ENCODE measurements around the gene ILDR1.

Gene ILDR1

DNA sequence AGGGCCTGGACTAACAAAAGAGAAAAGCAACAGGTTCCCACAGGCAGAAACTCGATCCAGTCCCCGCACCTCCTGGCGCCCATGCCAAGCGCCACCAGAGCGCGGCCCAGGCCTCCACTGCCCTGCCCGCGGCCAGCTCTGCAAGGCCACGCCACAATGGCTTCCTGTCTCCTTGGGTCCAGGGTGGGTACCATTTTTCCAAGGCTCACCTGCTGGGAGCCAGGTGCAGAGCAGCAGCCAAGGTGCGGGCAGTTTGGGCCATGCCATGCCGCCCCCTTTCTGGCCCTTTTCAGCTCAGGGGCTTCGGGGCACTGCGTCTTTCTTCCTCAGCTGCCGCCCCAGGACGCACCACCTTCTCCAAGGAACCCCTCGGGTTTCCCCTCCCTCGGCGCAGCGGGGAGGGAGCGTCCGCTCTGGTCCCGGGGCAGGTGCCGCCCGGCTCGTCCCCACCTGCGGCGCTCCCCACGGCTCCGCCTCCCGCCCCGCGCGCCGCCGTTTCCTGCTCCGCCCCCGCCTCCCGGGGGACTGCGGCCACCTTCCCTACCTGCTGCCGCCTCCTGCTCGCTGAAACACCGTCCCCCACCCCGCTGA is at the start of gene ILDR1:
Gene ILDR1, minus strand, starts transcription at position 437 of the 591 bp plus-strand sequence. Its CDS starts 170 bp downstream, at position 267.
- Histone ChIP-seq H3K4me3 (ENCODE audit: low read depth, low read length) (peak within 1 kb of the TSS; percentile 68), H3K9me3 (ENCODE audit: control insufficient read depth, insufficient read depth, low read depth, low read length) (no peaks in the 10 kb centered on the region), H3K27me3 (ENCODE audit: control insufficient read depth, insufficient read depth, low read length) (peaks cover 25% of the 10 kb centered on the region; the same call in 1 of the 2 replicates), H3K9ac (ENCODE audit: low read length) (peak within 1 kb of the TSS; percentile 32), H3K4me1 (ENCODE audit: control insufficient read depth, insufficient read depth, low read length) (no peaks in the 10 kb centered on the region), H3K27ac (ENCODE audit: low read depth, low read length) (no peak within 1 kb of the TSS), H3K36me3 (ENCODE audit: control insufficient read depth, insufficient read depth, low read length) (no peaks in the 10 kb centered on the region)

DNA sequence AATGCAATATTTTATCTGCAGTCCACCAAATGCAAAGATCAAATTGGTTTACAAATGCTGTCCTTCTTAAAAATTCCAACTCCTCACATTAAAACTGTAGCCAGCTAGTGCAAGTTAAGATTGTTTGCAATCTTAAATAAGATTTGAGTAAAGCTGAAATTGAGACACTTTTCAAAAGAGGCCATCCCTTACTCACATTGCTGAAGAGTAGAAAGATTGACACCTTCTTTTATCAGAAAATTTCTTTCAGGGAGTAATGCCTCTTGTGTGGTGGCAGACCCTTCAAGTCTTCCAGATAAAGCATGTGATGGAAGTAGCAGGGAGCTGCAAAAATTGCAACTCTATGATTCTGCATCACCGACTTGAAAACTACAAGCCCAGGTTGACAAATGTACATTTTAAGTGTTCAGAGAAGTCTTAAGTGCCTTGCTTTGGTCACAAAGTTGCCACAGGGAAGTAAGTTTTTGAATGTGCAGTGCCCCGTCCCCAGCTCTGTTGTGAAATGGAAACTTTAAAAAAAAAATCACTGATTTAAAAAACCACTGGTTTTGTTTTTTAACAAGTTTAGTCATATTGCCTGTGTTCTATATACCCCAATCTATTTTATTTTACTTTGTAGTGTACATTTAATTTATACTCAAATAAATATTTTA is 45.7 kb upstream of the ILDR1 start:
- Histone ChIP-seq H3K9ac (ENCODE audit: low read length) (no peak overlapping the region), H3K27ac (ENCODE audit: low read depth, low read length) (no peak overlapping the region), H3K4me3 (ENCODE audit: low read depth, low read length) (no peak overlapping the region), H3K27me3 (ENCODE audit: control insufficient read depth, insufficient read depth, low read length) (no peaks in the 10 kb centered on the region), H3K4me1 (ENCODE audit: control insufficient read depth, insufficient read depth, low read length) (peaks cover 4% of the 10 kb centered on the region; the same call in 1 of the 2 replicates), H3K36me3 (ENCODE audit: control insufficient read depth, insufficient read depth, low read length) (no peaks in the 10 kb centered on the region), H3K9me3 (ENCODE audit: control insufficient read depth, insufficient read depth, low read depth, low read length) (no peaks in the 10 kb centered on the region)

DNA sequence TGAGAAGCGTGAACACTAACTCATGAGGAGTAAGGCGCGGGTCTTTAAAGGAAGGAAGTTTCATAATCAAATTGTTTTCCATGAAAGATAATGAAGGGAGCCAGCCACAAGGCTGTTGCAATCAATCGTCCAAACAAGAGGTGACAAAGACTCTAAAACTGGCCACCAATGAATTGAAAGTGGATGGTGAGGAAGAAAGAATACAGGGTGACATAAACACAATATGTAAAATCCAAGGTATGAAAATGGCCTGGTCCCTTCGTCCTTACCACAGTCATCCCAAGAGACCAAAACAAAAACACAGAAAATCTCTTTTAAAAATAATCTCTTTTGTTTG is 45.1 kb upstream of the ILDR1 start:
- Histone ChIP-seq H3K9me3 (ENCODE audit: control insufficient read depth, insufficient read depth, low read depth, low read length) (no peaks in the 10 kb centered on the region), H3K9ac (ENCODE audit: low read length) (no peak overlapping the region), H3K27ac (ENCODE audit: low read depth, low read length) (no peak overlapping the region), H3K36me3 (ENCODE audit: control insufficient read depth, insufficient read depth, low read length) (no peaks in the 10 kb centered on the region), H3K4me1 (ENCODE audit: control insufficient read depth, insufficient read depth, low read length) (peaks cover 4% of the 10 kb centered on the region; the same call in 1 of the 2 replicates), H3K27me3 (ENCODE audit: control insufficient read depth, insufficient read depth, low read length) (no peaks in the 10 kb centered on the region), H3K4me3 (ENCODE audit: low read depth, low read length) (no peak overlapping the region)

DNA sequence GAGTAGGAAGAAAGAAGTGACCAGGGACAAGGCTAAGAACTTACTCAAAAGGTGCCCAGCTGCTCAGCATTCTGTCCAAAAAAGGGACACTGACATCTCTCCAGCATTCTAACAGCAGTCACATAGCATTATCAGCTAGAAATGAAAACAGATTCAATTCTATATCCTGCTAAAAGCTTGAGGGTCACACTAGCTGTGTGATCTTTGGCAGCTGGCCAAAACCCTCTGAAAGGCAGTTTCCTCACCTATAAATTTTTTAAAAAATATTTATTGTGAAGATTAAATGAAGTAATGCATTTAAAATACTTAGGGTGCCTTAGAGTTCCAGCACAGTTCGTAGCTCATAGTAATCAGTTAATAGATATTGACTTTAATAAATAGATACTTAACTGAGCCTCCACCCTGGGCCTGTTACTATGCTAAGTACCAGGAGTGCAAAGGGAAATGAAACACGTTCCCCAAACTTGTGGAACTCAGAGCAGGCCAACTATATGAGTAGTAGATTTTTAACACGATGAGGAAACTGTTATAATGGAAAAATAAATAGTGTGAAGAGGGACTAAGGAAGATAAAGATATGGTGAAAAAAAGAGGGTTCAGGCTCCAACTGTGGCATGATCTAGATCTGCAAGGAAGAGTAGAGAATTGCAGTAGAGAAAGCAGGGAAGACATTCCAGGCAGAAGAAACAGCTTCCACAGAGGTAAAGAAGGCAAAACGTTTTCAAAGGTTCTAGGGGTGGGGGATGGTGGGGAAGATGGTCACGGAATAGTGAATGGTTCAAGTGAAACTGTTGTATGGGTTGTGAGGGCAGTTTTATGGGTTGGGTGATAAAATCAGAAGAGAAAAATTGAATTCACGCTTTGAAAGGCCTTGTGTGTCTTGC is 44.5 kb upstream of the ILDR1 start:
- no peak overlapping the region for H3K9ac ChIP-seq (ENCODE audit: low read length)
- no peak overlapping the region for H3K4me3 ChIP-seq (ENCODE audit: low read depth, low read length)
- no peaks in the 10 kb centered on the region for H3K9me3 ChIP-seq (ENCODE audit: control insufficient read depth, insufficient read depth, low read depth, low read length)
- no peaks in the 10 kb centered on the region for H3K36me3 ChIP-seq (ENCODE audit: control insufficient read depth, insufficient read depth, low read length)
- H3K27me3 ChIP-seq (ENCODE audit: control insufficient read depth, insufficient read depth, low read length), result no peaks in the 10 kb centered on the region
- no peak overlapping the region for H3K27ac ChIP-seq (ENCODE audit: low read depth, low read length)
- peaks cover 4% of the 10 kb centered on the region; the same call in 1 of the 2 replicates for H3K4me1 ChIP-seq (ENCODE audit: control insufficient read depth, insufficient read depth, low read length)

DNA sequence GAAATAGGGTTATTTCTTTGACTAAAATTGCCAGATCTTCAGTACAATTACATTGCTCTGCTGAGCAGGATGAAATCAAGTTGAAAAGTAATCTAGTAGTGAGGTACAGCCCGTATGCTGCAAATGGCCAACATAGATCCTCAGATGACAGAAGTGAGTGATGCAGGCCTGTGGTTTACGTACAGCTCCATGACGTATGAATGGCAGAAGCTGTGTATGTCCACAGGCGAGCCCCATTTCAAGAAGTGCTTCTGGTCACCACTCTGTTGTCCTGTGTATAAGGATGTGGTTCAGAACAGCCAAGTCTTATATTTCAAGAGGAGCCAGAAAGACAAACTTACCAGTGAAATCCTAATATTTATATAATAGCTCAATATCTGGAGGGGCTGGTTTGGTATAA is 42.3 kb upstream of the ILDR1 start:
- H3K36me3 ChIP-seq (ENCODE audit: control insufficient read depth, insufficient read depth, low read length), result no peaks in the 10 kb centered on the region
- no peak overlapping the region for H3K4me3 ChIP-seq (ENCODE audit: low read depth, low read length)
- no peak overlapping the region for H3K27ac ChIP-seq (ENCODE audit: low read depth, low read length)
- H3K9ac ChIP-seq (ENCODE audit: low read length), result no peak overlapping the region
- no peaks in the 10 kb centered on the region for H3K9me3 ChIP-seq (ENCODE audit: control insufficient read depth, insufficient read depth, low read depth, low read length)
- no peaks in the 10 kb centered on the region for H3K27me3 ChIP-seq (ENCODE audit: control insufficient read depth, insufficient read depth, low read length)
- H3K4me1 ChIP-seq (ENCODE audit: control insufficient read depth, insufficient read depth, low read length), result peaks cover 4% of the 10 kb centered on the region; the same call in 1 of the 2 replicates

DNA sequence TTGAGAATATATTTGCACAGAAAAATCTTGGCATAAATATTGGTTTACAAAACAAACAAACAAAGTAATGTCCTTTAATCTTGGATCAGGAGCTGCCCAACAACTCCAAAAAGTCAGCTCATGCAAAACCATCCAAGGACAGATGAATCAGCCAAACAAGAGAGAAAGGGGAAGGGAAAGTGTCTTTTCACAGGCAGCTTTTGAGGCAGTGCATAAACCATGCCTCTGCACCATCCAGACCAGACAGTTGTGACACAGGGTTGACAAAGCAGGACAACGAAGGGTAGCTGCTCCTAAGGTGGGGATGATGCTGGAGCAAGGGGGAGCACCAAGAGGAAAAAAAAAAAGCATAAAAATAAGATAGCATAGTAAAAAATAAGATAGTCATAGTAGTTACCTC is 41.9 kb upstream of the ILDR1 start:
- Histone ChIP-seq H3K27ac (ENCODE audit: low read depth, low read length) (no peak overlapping the region), H3K9ac (ENCODE audit: low read length) (no peak overlapping the region), H3K27me3 (ENCODE audit: control insufficient read depth, insufficient read depth, low read length) (no peaks in the 10 kb centered on the region), H3K9me3 (ENCODE audit: control insufficient read depth, insufficient read depth, low read depth, low read length) (no peaks in the 10 kb centered on the region), H3K4me3 (ENCODE audit: low read depth, low read length) (no peak overlapping the region), H3K4me1 (ENCODE audit: control insufficient read depth, insufficient read depth, low read length) (peaks cover 4% of the 10 kb centered on the region; the same call in 1 of the 2 replicates), H3K36me3 (ENCODE audit: control insufficient read depth, insufficient read depth, low read length) (no peaks in the 10 kb centered on the region)

DNA sequence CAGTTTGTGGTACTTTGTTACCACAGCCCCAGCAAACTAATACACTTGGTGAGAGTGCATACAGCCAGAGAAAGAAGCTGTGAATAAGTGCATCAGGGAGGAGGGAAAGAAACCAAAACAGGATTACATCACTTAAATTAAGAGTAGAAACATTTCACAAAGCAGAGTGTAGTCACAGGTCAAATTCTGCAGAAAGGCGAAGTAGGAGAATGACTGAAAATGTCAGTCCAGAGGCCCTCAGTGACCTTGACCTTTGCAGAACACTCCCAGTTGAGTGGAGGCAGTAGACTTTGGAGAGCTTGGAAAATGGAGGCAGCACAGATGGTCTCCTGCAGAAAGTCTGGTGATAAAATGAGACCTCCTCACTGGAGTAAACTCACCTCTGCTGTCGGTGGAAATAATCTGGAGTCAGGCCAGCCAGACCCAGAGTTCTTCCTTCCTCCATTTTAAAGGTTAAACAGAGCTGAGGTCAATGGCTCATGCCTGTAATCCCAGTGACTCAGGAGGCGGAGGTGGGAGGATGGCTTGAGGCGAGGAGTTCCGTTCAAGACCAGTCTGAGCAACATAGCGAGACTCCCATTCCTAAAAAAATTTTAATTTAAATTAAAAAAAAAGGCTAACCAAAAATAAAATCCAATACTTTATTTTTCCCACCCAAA is 38.1 kb upstream of the ILDR1 start:
- Histone ChIP-seq H3K27ac (ENCODE audit: low read depth, low read length) (no peak overlapping the region), H3K36me3 (ENCODE audit: control insufficient read depth, insufficient read depth, low read length) (no peaks in the 10 kb centered on the region), H3K27me3 (ENCODE audit: control insufficient read depth, insufficient read depth, low read length) (no peaks in the 10 kb centered on the region), H3K4me1 (ENCODE audit: control insufficient read depth, insufficient read depth, low read length) (no peaks in the 10 kb centered on the region), H3K9ac (ENCODE audit: low read length) (no peak overlapping the region), H3K9me3 (ENCODE audit: control insufficient read depth, insufficient read depth, low read depth, low read length) (no peaks in the 10 kb centered on the region), H3K4me3 (ENCODE audit: low read depth, low read length) (no peak overlapping the region)

DNA sequence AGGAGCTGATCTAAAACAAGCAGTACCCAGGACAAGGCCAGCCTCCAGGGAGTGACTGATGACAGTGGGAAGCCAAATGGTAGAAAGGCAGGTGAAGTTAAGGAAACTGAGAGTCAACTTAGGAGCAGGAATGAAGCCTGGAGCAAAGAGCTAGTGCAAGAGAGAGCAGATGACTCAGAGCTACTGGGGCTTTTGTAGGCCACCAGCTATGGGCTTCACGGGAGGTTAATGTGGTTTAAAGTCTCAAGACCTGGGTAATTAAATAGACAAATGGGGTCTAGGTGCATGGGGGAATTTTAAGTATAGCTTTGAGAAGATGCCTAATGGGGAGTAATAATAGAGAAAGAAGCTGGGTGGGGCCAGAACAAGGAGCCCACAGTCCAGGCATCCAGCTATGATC is 36.2 kb upstream of the ILDR1 start:
- no peak overlapping the region for H3K4me3 ChIP-seq (ENCODE audit: low read depth, low read length)
- H3K9ac ChIP-seq (ENCODE audit: low read length), result no peak overlapping the region
- H3K36me3 ChIP-seq (ENCODE audit: control insufficient read depth, insufficient read depth, low read length), result no peaks in the 10 kb centered on the region
- H3K4me1 ChIP-seq (ENCODE audit: control insufficient read depth, insufficient read depth, low read length), result no peaks in the 10 kb centered on the region; the same call in 1 of the 2 replicates
- no peaks in the 10 kb centered on the region for H3K27me3 ChIP-seq (ENCODE audit: control insufficient read depth, insufficient read depth, low read length)
- no peaks in the 10 kb centered on the region for H3K9me3 ChIP-seq (ENCODE audit: control insufficient read depth, insufficient read depth, low read depth, low read length)
- no peak overlapping the region for H3K27ac ChIP-seq (ENCODE audit: low read depth, low read length)

DNA sequence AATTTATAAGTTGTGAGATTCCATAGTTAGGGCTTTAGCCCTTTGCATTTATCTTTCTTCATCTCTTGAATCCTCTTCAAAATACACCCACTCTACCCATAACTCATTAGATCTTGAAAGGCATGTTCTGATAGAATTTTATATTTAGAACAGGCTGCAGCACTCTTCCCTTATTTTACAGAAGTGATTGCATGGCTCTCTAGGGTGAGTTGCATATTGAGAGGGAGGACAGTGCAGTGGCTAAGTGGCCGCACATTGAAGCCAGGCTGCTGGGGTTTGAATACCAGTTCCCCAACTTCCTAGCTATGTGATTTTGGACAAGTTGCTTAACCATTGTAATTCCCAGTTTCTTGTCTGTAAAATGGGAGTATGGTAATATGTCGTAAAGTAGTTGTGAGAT is 35.6 kb upstream of the ILDR1 start:
- H3K4me3 ChIP-seq (ENCODE audit: low read depth, low read length), result no peak overlapping the region
- H3K9me3 ChIP-seq (ENCODE audit: control insufficient read depth, insufficient read depth, low read depth, low read length), result no peaks in the 10 kb centered on the region
- H3K9ac ChIP-seq (ENCODE audit: low read length), result no peak overlapping the region
- no peaks in the 10 kb centered on the region for H3K27me3 ChIP-seq (ENCODE audit: control insufficient read depth, insufficient read depth, low read length)
- no peaks in the 10 kb centered on the region for H3K36me3 ChIP-seq (ENCODE audit: control insufficient read depth, insufficient read depth, low read length)
- H3K4me1 ChIP-seq (ENCODE audit: control insufficient read depth, insufficient read depth, low read length), result no peaks in the 10 kb centered on the region; the same call in 1 of the 2 replicates
- no peak overlapping the region for H3K27ac ChIP-seq (ENCODE audit: low read depth, low read length)

DNA sequence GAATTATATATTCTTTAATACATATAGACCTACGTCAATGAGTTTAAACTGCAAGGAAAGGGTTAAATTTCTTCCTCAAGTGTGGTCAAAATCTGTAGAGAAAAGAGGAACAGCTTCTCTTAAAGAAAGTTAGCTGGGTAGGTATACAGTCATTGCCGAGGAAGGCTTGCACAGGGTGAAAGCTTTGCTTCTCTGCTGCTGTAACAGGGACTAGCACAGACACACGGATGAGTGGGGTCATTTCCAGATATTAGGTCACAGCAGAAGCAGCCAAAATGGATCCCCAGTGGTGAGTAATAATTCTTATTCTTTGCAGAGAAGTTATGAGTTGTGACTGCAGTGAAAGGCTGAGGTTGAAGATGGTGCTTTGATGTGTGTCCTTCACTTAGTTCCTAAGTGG is 33.2 kb upstream of the ILDR1 start, which contains the start of gene CD86:
Gene CD86, plus strand, starts transcription at position 148 of the 400 bp plus-strand sequence. Its CDS starts 128 bp downstream, at position 276.
- Histone ChIP-seq H3K27ac (ENCODE audit: low read depth, low read length) (no peak within 1 kb of the TSS), H3K4me3 (ENCODE audit: low read depth, low read length) (no peak within 1 kb of the TSS), H3K9ac (ENCODE audit: low read length) (no peak within 1 kb of the TSS)

More for the DNA sequence above, 33.2 kb upstream of the ILDR1 start, which contains the start of gene CD86:
- Histone ChIP-seq H3K27me3 (ENCODE audit: control insufficient read depth, insufficient read depth, low read length) (no peaks in the 10 kb centered on the region), H3K36me3 (ENCODE audit: control insufficient read depth, insufficient read depth, low read length) (no peaks in the 10 kb centered on the region), H3K4me1 (ENCODE audit: control insufficient read depth, insufficient read depth, low read length) (no peaks in the 10 kb centered on the region; the same call in 1 of the 2 replicates), H3K9me3 (ENCODE audit: control insufficient read depth, insufficient read depth, low read depth, low read length) (no peaks in the 10 kb centered on the region)
